Rectal smooth muscle tissue (tissue), 1 donor: ENCODE data around the gene MBTD1.
"Not testable (repeated sequence)": the region's sequence is repeated elsewhere in the genome, so short reads cannot be mapped to it uniquely, and the experiment has no call there.

ENCODE experiments used
- H3K27ac ChIP-seq: one replicate; pipeline ENCODE4 v1.7.0; 2013; ENCODE audit warnings: low read depth, low read length, inconsistent platforms
- H3K27me3 ChIP-seq: one replicate; pipeline ENCODE4 v1.7.0; 2013; ENCODE audit warnings: low read length; ENCODE audit not compliant: control insufficient read depth, insufficient read depth
- H3K36me3 ChIP-seq: one replicate; pipeline ENCODE4 v1.7.0; 2013; ENCODE audit warnings: low read length; ENCODE audit not compliant: control insufficient read depth, insufficient read depth
- H3K4me1 ChIP-seq: one replicate; pipeline ENCODE4 v1.7.0; 2013; ENCODE audit warnings: low read length; ENCODE audit not compliant: control insufficient read depth, insufficient read depth
- H3K4me3 ChIP-seq: one replicate; pipeline ENCODE4 v1.7.0; 2013; ENCODE audit warnings: low read length
- H3K9ac ChIP-seq: one replicate; pipeline ENCODE4 v1.7.0; 2013; ENCODE audit warnings: low read length

The MBTD1 gene

GRCh38 chr17:51259564-51260236 is at the start of gene MBTD1:
Gene MBTD1, minus strand, starts transcription at chr17:51260049. Its CDS starts 34,888 bp downstream, at chr17:51225161.
- H3K4me1 ChIP-seq, result peaks cover 9% of the 10 kb centered on the region

DNA sequence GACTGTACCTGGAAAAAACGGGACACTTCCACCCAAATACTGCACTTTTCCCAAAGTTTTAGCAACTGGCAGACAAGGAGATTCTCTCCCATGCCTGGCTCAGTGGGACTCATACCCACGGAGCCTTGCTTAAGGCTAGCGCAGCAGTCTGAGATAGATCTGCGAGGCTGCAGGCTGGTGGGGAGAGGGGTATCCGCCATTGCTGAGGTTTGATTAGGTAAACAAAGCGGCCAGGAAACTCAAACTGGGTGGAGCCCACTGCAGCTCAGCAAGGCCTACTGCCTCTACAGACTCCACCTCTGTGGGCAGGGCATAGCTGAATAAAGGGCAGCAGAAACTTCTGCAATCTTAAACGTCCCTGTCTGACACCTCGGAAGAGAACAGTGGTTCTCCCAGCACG is 45.3 kb upstream of the MBTD1 start:
- no peaks in the 10 kb centered on the region for H3K27me3 ChIP-seq
- no peak overlapping the region for H3K27ac ChIP-seq
- H3K4me3 ChIP-seq, result no peak overlapping the region
- H3K9ac ChIP-seq, result no peak overlapping the region
- no peaks in the 10 kb centered on the region for H3K4me1 ChIP-seq
- no peaks in the 10 kb centered on the region for H3K36me3 ChIP-seq

More at GRCh38 chr17:51259564-51260236, at the start of gene MBTD1:
- Histone ChIP-seq H3K9ac (peak within 1 kb of the TSS; percentile 91), H3K27ac (peak within 1 kb of the TSS; percentile 99), H3K4me3 (peak within 1 kb of the TSS; percentile 96), H3K27me3 (no peaks in the 10 kb centered on the region), H3K36me3 (no peaks in the 10 kb centered on the region)

DNA sequence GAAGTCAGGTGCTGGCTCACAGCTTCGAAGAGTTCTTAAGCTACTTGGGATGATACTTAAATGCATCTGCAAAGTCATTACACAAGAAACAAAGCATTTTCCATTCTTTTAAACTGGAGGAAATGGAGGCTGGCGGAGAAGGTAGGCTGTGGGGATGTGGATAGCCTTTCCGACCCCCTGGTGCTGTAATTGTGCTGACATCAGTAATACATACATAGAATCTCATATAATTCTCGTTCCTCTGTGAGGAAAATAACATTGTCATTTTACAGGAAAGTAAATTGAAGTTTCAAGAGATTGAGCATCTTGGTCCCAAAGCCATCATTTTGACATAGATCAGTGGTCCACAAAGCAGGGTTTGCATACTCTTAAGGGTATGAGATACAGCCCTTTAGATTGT is 40.0 kb upstream of the MBTD1 start:
- H3K27me3 ChIP-seq, result no peaks in the 10 kb centered on the region
- no peaks in the 10 kb centered on the region for H3K36me3 ChIP-seq
- no peak overlapping the region for H3K4me3 ChIP-seq
- no peak overlapping the region for H3K27ac ChIP-seq
- no peaks in the 10 kb centered on the region for H3K4me1 ChIP-seq
- no peak overlapping the region for H3K9ac ChIP-seq

DNA sequence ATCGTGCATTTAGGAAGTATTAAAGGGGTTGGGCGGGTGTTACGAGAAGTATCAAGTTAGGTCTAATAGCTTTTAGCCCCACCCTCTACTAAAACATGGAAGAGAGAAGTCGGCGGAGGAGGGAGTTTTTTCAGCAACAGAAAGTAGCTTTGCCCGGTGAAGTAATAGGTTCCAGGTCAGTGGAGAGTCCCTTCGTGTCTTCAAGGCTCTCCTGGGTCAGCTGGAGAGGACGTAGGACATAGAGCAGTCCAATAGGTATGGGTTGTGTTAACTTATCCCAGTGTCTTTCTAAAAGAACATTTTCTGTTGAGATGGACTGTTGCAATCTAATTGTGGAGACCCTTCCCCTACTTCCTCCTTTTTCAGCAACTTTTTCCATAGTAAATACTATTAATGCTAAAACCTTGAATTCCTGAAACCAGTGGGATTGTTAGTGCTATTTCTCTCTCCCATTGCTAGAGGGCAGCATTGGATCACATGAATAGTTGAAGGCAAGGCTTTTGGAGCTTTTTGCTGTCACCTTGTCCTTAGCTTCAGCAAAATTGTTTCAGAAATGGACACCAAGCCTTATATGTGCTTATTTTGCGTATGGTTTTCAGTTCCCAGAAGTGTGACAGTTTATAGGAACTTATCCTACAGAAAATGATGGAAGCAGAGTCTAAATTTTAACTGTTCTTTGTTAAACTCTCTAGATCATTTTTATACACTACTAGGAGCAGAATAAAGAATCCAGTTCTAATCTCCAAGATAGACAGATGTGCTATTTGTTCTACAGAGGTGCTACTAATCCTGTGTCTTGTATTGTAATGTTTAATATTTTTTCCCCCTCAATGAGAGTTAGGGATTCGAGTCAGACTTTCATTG is 38.9 kb upstream of the MBTD1 start:
- Histone ChIP-seq H3K4me1 (no peaks in the 10 kb centered on the region), H3K27me3 (no peaks in the 10 kb centered on the region), H3K4me3 (no peak overlapping the region), H3K27ac (no peak overlapping the region), H3K36me3 (no peaks in the 10 kb centered on the region), H3K9ac (no peak overlapping the region)

DNA sequence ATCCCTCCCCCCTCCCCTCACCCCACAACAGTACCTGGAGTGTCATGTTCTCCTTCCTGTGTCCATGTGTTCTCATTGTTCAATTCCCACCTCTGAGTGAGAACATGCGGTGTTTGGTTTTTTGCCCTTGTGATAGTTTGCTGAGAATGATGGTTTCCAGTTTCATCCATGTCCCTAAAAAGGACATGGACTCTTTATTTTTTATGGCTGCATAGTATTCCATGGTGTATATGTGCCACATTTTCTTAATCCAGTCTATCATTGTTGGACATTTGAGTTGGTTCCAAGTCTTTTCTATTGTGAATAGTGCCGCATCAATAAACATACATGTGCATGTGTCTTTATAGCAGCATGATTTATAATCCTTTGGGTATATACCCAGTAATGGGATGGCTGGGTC is 34.5 kb upstream of the MBTD1 start:
- not testable (repeated sequence) for H3K4me1 ChIP-seq, H3K9ac ChIP-seq, H3K4me3 ChIP-seq, H3K36me3 ChIP-seq, H3K27me3 ChIP-seq, H3K27ac ChIP-seq

DNA sequence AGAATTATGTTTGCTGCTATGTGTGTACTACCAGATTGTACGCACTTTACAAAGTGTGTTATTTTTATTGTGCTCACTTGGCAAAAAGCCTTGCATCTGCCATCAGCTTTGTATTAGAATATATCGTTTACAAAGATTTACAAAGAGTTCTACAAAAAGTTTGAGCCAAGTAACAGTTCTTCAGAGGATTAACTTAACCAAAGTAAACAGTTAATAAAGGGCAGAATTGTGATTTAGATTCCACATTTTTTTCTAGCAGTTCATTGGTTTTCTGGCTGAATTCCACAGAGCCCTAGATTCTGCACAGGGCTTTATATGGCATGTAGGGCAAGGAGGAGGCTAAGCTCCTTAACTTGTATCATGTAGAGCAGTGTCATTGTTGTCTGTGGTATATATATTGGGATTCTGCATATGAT is 29.9 kb upstream of the MBTD1 start:
- no peak overlapping the region for H3K9ac ChIP-seq
- no peak overlapping the region for H3K27ac ChIP-seq
- H3K4me1 ChIP-seq, result no peaks in the 10 kb centered on the region
- H3K27me3 ChIP-seq, result no peaks in the 10 kb centered on the region
- H3K4me3 ChIP-seq, result no peak overlapping the region
- H3K36me3 ChIP-seq, result peaks cover 14% of the 10 kb centered on the region

DNA sequence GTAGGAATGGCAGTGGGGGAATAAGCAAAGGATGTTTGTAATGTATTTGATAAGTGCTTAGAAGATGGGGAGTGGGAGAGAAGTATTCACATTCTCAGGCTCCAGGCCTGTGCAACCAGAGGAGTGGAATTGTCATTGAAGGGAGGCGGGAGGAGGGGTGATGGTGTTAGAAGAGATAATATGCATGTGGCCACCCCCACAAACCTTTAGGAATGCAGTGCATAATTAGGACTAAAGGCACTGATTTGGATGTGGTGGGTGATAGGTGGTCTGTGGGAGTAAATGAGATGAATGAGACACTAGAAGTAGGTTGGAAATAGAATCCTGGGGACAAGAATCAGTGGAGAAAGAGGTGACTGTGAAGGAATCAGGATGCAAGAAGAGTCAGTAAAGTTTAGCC is 27.6 kb upstream of the MBTD1 start:
- Histone ChIP-seq H3K27ac (no peak overlapping the region), H3K4me3 (no peak overlapping the region), H3K36me3 (peaks cover 14% of the 10 kb centered on the region), H3K4me1 (no peaks in the 10 kb centered on the region), H3K9ac (no peak overlapping the region), H3K27me3 (no peaks in the 10 kb centered on the region)

DNA sequence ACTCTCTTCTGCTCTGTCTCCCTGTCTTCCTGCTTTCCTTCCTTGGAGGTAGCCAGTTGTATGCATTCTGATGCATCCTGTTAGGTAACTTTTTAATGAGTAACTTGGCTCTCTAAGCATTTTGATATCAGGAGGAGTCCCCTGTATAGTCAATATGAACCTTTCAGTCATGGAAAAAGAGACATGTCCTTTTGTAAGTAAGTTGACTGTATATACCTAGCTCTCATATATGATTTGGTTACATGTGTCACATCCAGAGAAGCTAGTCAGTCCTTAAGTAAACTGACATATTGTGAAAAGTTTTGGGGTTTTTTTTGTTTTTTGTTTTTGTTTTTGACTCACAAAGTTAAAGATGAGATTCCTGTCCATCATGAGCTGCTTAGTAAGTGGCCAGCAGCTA is 19.3 kb upstream of the MBTD1 start:
- Histone ChIP-seq H3K9ac (no peak overlapping the region), H3K27me3 (no peaks in the 10 kb centered on the region), H3K27ac (no peak overlapping the region), H3K4me3 (no peak overlapping the region), H3K36me3 (peaks cover 25% of the 10 kb centered on the region), H3K4me1 (no peaks in the 10 kb centered on the region)

GRCh38 chr17:51275381-51275780 is 15.5 kb upstream of the MBTD1 start:
- no peak overlapping the region for H3K9ac ChIP-seq
- peaks cover 20% of the 10 kb centered on the region for H3K36me3 ChIP-seq
- no peaks in the 10 kb centered on the region for H3K27me3 ChIP-seq
- no peaks in the 10 kb centered on the region for H3K4me1 ChIP-seq
- H3K27ac ChIP-seq, result no peak overlapping the region
- no peak overlapping the region for H3K4me3 ChIP-seq

- H3K4me1 ChIP-seq, result no peaks in the 10 kb centered on the region
- H3K4me3 ChIP-seq, result no peak overlapping the region
- no peaks in the 10 kb centered on the region for H3K27me3 ChIP-seq
- H3K27ac ChIP-seq, result no peak overlapping the region
- H3K36me3 ChIP-seq, result peaks cover 15% of the 10 kb centered on the region
- H3K9ac ChIP-seq, result no peak overlapping the region
Observed at GRCh38 chr17:51272812-51273211, 13.0 kb upstream of the MBTD1 start.

- H3K9ac ChIP-seq, result no peak overlapping the region
- peaks cover 5% of the 10 kb centered on the region for H3K36me3 ChIP-seq
- H3K4me3 ChIP-seq, result no peak overlapping the region
- H3K27me3 ChIP-seq, result no peaks in the 10 kb centered on the region
- H3K4me1 ChIP-seq, result no peaks in the 10 kb centered on the region
- no peak overlapping the region for H3K27ac ChIP-seq
Observed at GRCh38 chr17:51270636-51271035, 10.8 kb upstream of the MBTD1 start.

GRCh38 chr17:51269991-51270390 is 10.1 kb upstream of the MBTD1 start:
- Histone ChIP-seq H3K4me3 (no peak overlapping the region), H3K9ac (no peak overlapping the region), H3K4me1 (no peaks in the 10 kb centered on the region), H3K36me3 (peaks cover 5% of the 10 kb centered on the region), H3K27me3 (no peaks in the 10 kb centered on the region), H3K27ac (no peak overlapping the region)

DNA sequence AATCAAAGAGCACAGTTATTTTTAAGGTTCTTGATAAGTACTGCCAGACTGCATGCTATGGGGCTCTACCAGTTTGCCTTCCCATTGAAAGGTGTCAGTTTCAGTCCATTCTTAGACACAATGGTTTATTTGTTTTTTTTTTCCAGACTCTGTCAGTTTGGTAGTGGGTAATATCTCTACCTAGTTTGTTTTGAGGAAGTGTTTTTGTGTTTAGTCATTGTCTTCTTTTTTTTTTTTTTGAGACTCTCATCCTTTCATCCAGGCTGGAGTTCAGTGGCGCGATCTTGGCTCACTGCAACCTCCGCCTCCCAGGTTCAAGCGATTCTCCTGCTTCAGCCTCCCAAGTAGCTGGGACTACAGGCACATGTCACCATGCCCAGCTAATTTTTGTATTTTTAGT is 4.6 kb upstream of the MBTD1 start:
- H3K36me3 ChIP-seq, H3K4me3 ChIP-seq, H3K4me1 ChIP-seq, H3K27me3 ChIP-seq, H3K9ac ChIP-seq, H3K27ac ChIP-seq: not testable (repeated sequence)
